H1 (cell line): ENCODE results near the gene LYL1. TPM values are rescaled to one million over a fixed set of nuclear protein-coding genes. Genes with fewer than 3 reads are reported as not detected.
A peak's percentile ranks its signal among the peaks of the same experiment; 100 is the strongest.

Experiments used
- BRCA1 ChIP-seq: IDR thresholded peaks from 2 replicates; pipeline ENCODE4 v1.6.1; 2012; ENCODE audit warnings: low read depth, low read length, improper control_type of control experiment
- CEBPB ChIP-seq: IDR thresholded peaks from 2 replicates; pipeline ENCODE4 v1.6.1; 2012; ENCODE audit warnings: low read depth, low read length
- CREB1 ChIP-seq: IDR thresholded peaks from 2 replicates; pipeline ENCODE4 v1.6.1; 2012; ENCODE audit warnings: inconsistent platforms
- EZH2 ChIP-seq: fragments of 200-600 bp; sonication (generic); IDR thresholded peaks from 2 replicates; pipeline ENCODE4 v1.7.1; 2012; ENCODE audit warnings: low read depth, mild to moderate bottlenecking, moderate library complexity, low read length, inconsistent platforms; ENCODE audit not compliant: severe bottlenecking
- PHF8 ChIP-seq: fragments of 200-600 bp; sonication (generic); conservative IDR thresholded peaks from 2 replicates; pipeline ENCODE4 v1.7.1; 2012; ENCODE audit warnings: low read depth, mild to moderate bottlenecking, inconsistent platforms, low read length, moderate library complexity
- POLR2AphosphoS5 ChIP-seq: IDR thresholded peaks from 2 replicates; pipeline ENCODE4 v1.6.1; 2011; ENCODE audit warnings: low read depth, low read length
- RXRA ChIP-seq: IDR thresholded peaks from 2 replicates; pipeline ENCODE4 v1.6.1; 2011; ENCODE audit warnings: low read depth, mild to moderate bottlenecking, low read length, moderate library complexity; ENCODE audit not compliant: insufficient read depth
- SIX5 ChIP-seq: IDR thresholded peaks from 2 replicates; pipeline ENCODE4 v1.6.1; 2011; ENCODE audit warnings: mild to moderate bottlenecking, low read depth, low read length
- SP2 ChIP-seq: IDR thresholded peaks from 2 replicates; pipeline ENCODE4 v1.6.1; 2012; ENCODE audit warnings: mild to moderate bottlenecking, low read length, inconsistent platforms
- SP4 ChIP-seq: IDR thresholded peaks from 2 replicates; pipeline ENCODE4 v1.6.1; 2012; ENCODE audit warnings: low read length, inconsistent platforms
- TCF12 ChIP-seq: IDR thresholded peaks from 2 replicates; pipeline ENCODE4 v1.6.1; 2011; ENCODE audit warnings: low read depth, mild to moderate bottlenecking, low read length
- YY1 ChIP-seq: IDR thresholded peaks from 2 replicates; pipeline ENCODE4 v1.6.1; 2011; ENCODE audit warnings: low read depth, mild to moderate bottlenecking, low read length
- ZNF274 ChIP-seq: IDR thresholded peaks from 2 replicates; pipeline ENCODE4 v1.7.0; 2012; ENCODE audit warnings: low read length, borderline replicate concordance; ENCODE audit errors: extremely low read depth
- polyA plus RNA-seq, 7 experiments: library from polyadenylated mRNA; depleted of rRNA in 3 of 7; stranded (reverse) in 5 of 7; unstranded in 2 of 7; fragments of >200 nt in 5 of 7; fragments of 200-250 nt in 2 of 7; gene quantifications; 1 replicate in 5 of 7; 2 replicates in 1 of 7; 4 replicates in 1 of 7; pipeline versions ENCODE4 v1.2.1 to v1.2.3, GENCODE V29; 2011 to 2013; ENCODE audit warnings: missing spikeins in 2 of 7, mixed read lengths in 2 of 7
- total RNA-seq: library from RNA; stranded (reverse); fragmentation: NEBNext Ultra II Directional; extraction: Animal tissue kit (Norgen Biotek cat#: 25700); gene quantifications from 2 replicates; pipeline ENCODE4 v1.2.1, GENCODE V29; 2021

The LYL1 gene
- total and polyA plus RNA-seq, 2 of the 8 experiments (the other 6 are each of a cell fraction or from before 2014, with no cell fraction given): 0.58 to 0.76 TPM

- TF ChIP-seq RXRA: no peak
- TF ChIP-seq SP2: no peak
- no peak for TF ChIP-seq BRCA1
- TF ChIP-seq TCF12: no peak
- TF ChIP-seq PHF8: no peak
- no peak for TF ChIP-seq POLR2AphosphoS5
- TF ChIP-seq CEBPB: no peak
- no peak for TF ChIP-seq CREB1
- TF ChIP-seq SP4: no peak
- TF ChIP-seq ZNF274: no peak
- TF ChIP-seq EZH2: peak; percentile 64
- no peak for TF ChIP-seq YY1
- TF ChIP-seq SIX5: no peak
Observed at GRCh38 chr19:13057147-13057572, 45.5 kb downstream of the LYL1 start (continued).
